Astrocyte (in vitro differentiated cells and primary cell): ENCODE measurements around the gene SELENOK.

ENCODE experiments used
- CTCF ChIP-seq: IDR thresholded peaks from 2 replicates; pipeline ENCODE4 v1.5.1; 2011; ENCODE audit warnings: low read depth, mild to moderate bottlenecking, inconsistent platforms, low read length, moderate library complexity; ENCODE audit not compliant: insufficient read depth
- EZH2 ChIP-seq: IDR thresholded peaks from 2 replicates; pipeline ENCODE4 v1.6.1; 2012; ENCODE audit warnings: mild to moderate bottlenecking, low read length, inconsistent platforms; ENCODE audit not compliant: insufficient read depth

GRCh38 chr3:53858096-53858741 is 33.4 kb downstream of the SELENOK start:
- TF ChIP-seq CTCF: no peak
- no peak for TF ChIP-seq EZH2
